Tibial nerve (tissue), 4 donors: ENCODE measurements around the gene ADAMTS18. TPM values are rescaled to one million over a fixed set of nuclear protein-coding genes. Genes with fewer than 3 reads are reported as not detected.

ENCODE experiments used
- DNase-seq, 2 donors: peaks; one replicate each; pipeline ENCODE4 v3.0.0-alpha.2; 2019; ENCODE audit warnings: low spot score in 2 of 2
- H3K27ac ChIP-seq, 4 donors: fragments of 200-600 bp; sonication (generic) in 3 of 4; one replicate each; pipeline ENCODE4 v1.5.1; 2017 to 2019; ENCODE audit warnings: mild to moderate bottlenecking in 1 of 4
- H3K27me3 ChIP-seq, 2 donors: fragments of 200-600 bp; sonication (generic) in 1 of 2; one replicate each; pipeline versions ENCODE4 v1.5.1 to v1.6.0; 2017 to 2019
- H3K36me3 ChIP-seq, 3 donors: fragments of 200-600 bp; sonication (generic); one replicate each; pipeline ENCODE4 v1.5.1; 2018 to 2019
- H3K4me1 ChIP-seq, 4 donors: fragments of 200-600 bp; sonication (generic) in 3 of 4; one replicate each; pipeline ENCODE4 v1.5.1; 2017 to 2019
- H3K4me3 ChIP-seq, 4 donors: fragments of 200-600 bp; sonication (generic) in 3 of 4; one replicate each; pipeline ENCODE4 v1.5.1; 2017 to 2019; ENCODE audit warnings: mild to moderate bottlenecking in 1 of 4, moderate library complexity in 1 of 4
- H3K9me3 ChIP-seq, 4 donors: fragments of 200-600 bp; sonication (generic) in 3 of 4; one replicate each; pipeline ENCODE4 v1.5.1; 2017 to 2019
- EP300 ChIP-seq, 2 donors: sonication (generic); formaldehyde crosslinking; IDR thresholded peaks; one replicate each; pipeline ENCODE4 v1.6.1; 2017; ENCODE audit warnings: antibody characterized with exemption in 2 of 2, mild to moderate bottlenecking in 1 of 2
- POLR2A ChIP-seq, 2 donors: fragments of 450-650 bp; IDR thresholded peaks; one replicate each; pipeline ENCODE4 v1.6.1; 2017; ENCODE audit warnings: antibody characterized with exemption in 2 of 2, mild to moderate bottlenecking in 2 of 2, moderate library complexity in 2 of 2
- WGBS, 2 donors: methylation state at CpG; one replicate each; pipeline ENCODE4 v1.1.5; 2018; 5-methylcytosine and 5-hydroxymethylcytosine counted together
- total RNA-seq, 4 donors: library from RNA; depleted of rRNA; stranded (reverse); fragments of >200 nt; gene quantifications; one replicate each; pipeline ENCODE4 v1.1.0, GENCODE V29; 2016
- TF ChIP-seq, protein P1 (sequence below), 5 experiments: fragments of 200-600 bp in 3 of 5; fragments of 450-650 bp in 2 of 5; sonication (generic) in 3 of 5; IDR thresholded peaks; one replicate each; pipeline ENCODE4 v1.5.1; 2016 to 2019; ENCODE audit warnings: antibody characterized with exemption in 5 of 5, mild to moderate bottlenecking in 3 of 5, moderate library complexity in 2 of 5

The ADAMTS18 gene
- total RNA-seq, 4 donors from 2014 or later = under 0.01 to 0.60 (median 0.21) TPM

DNA sequence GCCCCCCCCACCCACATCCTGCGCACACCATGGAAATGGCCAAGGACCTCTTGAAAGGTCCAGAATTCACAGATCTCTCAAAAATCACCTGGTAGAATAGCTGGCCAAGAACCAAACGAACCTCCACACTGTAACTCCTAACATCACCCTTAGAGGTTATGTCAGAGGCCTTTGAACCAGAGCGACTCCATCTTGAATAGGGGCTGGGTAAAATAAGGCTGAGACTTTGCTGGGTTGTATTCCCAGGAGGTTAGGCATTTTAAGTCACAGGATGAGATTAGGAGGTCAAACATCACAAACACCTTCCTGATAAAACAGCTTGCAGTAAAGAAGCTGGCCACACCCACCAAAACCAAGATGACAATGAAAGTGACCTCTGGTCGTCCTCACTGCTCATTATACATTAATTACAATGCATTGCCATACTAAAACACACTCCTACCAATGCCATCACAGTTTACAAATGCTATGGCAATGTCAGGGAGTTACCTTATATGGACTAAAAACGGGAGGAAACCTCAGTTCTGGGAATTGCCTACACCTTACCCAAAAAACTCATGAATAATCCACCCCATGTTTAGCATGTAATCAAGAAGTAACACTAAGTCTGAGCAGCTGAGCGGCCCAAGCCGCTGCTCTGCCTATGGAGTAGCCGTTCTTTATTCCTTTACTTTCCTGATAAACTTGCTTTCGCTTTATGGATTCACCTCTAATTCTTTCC, 200.9 kb downstream of the ADAMTS18 start:
- Histone ChIP-seq H3K27me3 (peaks cover 0 to 5% of the 10 kb centered on the region in 2 donors), H3K27ac (no peak overlapping the region), H3K4me1 (peaks cover 0 to 7% (median 0%) of the 10 kb centered on the region in 4 donors), H3K4me3 (no peak overlapping the region), H3K9me3 (no peaks in the 10 kb centered on the region), H3K36me3 (no peaks in the 10 kb centered on the region)
- 75 to 80% methylated on average over 9 of the region's 9 CpGs for WGBS, 2 donors
- DNase-seq = no peak
- TF ChIP-seq, protein P1, sequence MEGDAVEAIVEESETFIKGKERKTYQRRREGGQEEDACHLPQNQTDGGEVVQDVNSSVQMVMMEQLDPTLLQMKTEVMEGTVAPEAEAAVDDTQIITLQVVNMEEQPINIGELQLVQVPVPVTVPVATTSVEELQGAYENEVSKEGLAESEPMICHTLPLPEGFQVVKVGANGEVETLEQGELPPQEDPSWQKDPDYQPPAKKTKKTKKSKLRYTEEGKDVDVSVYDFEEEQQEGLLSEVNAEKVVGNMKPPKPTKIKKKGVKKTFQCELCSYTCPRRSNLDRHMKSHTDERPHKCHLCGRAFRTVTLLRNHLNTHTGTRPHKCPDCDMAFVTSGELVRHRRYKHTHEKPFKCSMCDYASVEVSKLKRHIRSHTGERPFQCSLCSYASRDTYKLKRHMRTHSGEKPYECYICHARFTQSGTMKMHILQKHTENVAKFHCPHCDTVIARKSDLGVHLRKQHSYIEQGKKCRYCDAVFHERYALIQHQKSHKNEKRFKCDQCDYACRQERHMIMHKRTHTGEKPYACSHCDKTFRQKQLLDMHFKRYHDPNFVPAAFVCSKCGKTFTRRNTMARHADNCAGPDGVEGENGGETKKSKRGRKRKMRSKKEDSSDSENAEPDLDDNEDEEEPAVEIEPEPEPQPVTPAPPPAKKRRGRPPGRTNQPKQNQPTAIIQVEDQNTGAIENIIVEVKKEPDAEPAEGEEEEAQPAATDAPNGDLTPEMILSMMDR (IDR thresholded peaks at IDR 0.05) = no peak
- TF ChIP-seq POLR2A (IDR thresholded peaks at IDR 0.05) (no peak), EP300 (IDR thresholded peaks at IDR 0.05) (no peak)

Other genes with a start within 250 kb of the ADAMTS18 start
- 10 to 100 TPM; 30.6 to 38.4 (median 34.0) TPM for gene MON1B, start 243.8 kb downstream of the ADAMTS18 start, total RNA-seq
- gene SYCE1L, start 235.6 kb downstream of the ADAMTS18 start, total RNA-seq = 1 to 10 TPM in 1 of 4 donors, not detected in 3; 4.8 TPM